ENCODE results near the gene SLC7A14. TPM values are rescaled to one million over a fixed set of nuclear protein-coding genes. Genes with fewer than 3 reads are reported as not detected.
A peak's percentile ranks its signal among the peaks of the same experiment; 100 is the strongest.

The SLC7A14 gene
- total and polyA plus RNA-seq, 10 of the 15 experiments (the other 5 are each of a cell fraction or from before 2014, with no cell fraction given), result not detected

DNA sequence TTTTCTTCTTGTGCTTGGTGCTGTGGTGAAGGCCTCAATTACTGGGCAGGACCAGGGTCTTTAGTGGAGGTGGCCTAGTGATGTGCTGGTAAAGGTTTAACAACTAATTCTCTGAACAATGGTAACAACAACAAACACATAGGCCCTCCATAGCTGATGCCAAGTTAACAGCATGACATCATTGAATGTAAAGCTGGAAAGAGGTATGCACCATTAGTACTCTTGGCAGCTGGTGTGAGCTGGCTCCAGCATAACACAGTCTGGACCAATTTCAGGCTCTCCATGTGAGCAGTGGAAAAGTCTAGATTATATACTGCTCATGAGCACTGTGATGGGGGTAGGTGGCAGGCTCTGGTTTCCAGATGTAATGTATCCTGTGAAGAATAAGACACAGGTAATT lies 61.8 kb downstream of the SLC7A14 start (continued):
- no peak for TF ChIP-seq MEF2B (IDR thresholded peaks at IDR 0.05; ENCODE audit: partially characterized antibody, poor library complexity, severe bottlenecking)

- Histone ChIP-seq H3K9me3 (replicated peaks; ENCODE audit: control insufficient read depth, insufficient read depth, low read length) (no peaks in the 10 kb centered on the region), H4K20me1 (ENCODE audit: control insufficient read depth, insufficient read depth) (no peaks in the 10 kb centered on the region), H3K79me2 (ENCODE audit: control insufficient read depth, insufficient read depth, low read length) (no peaks in the 10 kb centered on the region), H3K36me3 (ENCODE audit: control insufficient read depth in 2 of 2, insufficient read depth in 2 of 2, low read length in 1 of 2) (no peaks in the 10 kb centered on the region), H3K4me1 (ENCODE audit: control insufficient read depth, insufficient read depth, low read length) (no peaks in the 10 kb centered on the region), H2AFZ (ENCODE audit: control insufficient read depth, low read depth, low read length) (no peak overlapping the region), H3K9ac (ENCODE audit: control insufficient read depth, insufficient read depth, low read length) (no peak overlapping the region), H3K4me3 (no peak overlapping the region), H3K27ac (ENCODE audit: control insufficient read depth, insufficient read depth) (no peak overlapping the region), H3K4me2 (ENCODE audit: control insufficient read depth, insufficient read depth) (no peak overlapping the region), H3K27me3 (replicated peaks in 1 of 2; ENCODE audit: control insufficient read depth in 2 of 2, insufficient read depth in 2 of 2, low read length in 1 of 2) (no peaks in the 10 kb centered on the region; a peak in 1 of 4 replicates)
- no peak for DNase-seq (ENCODE audit: low read depth, low spot score)
- WGBS (ENCODE audit: insufficient coverage, insufficient replicate concordance, low lambda C conversion rate, missing lambda C conversion rate), result 20% methylated on average over 2 of the region's 2 CpGs
- in situ Hi-C loops (cut with MboI) (no loop called here), intact Hi-C loops (cut with micrococcal nuclease; ENCODE audit: unreplicated experiment) (no loop called here)
- ChIA-PET CTCF (no interaction called here), RAD21 (ENCODE audit: unreplicated experiment) (no interaction called here), SMC1A (ENCODE audit: uncharacterized antibody, unreplicated experiment) (no interaction called here), POLR2A (no interaction called here)
- TF ChIP-seq SPI1 (IDR thresholded peaks at IDR 0.05; ENCODE audit: borderline replicate concordance, insufficient read depth, low read depth, low read length) (peak; percentile 73; the same call in 1 of the 2 replicates), IKZF1 (conservative IDR thresholded peaks at IDR 0.05) (0 out of 2 replicates have a peak, but pooled peaks have one; percentile 26), RB1 (IDR thresholded peaks at IDR 0.05; ENCODE audit: borderline replicate concordance) (no peak), JUNB (IDR thresholded peaks at IDR 0.05) (peak; percentile 42), POU2F2 (IDR thresholded peaks at IDR 0.05; ENCODE audit: borderline replicate concordance, low read depth, low read length) (no peak), BACH1 (IDR thresholded peaks at IDR 0.05; ENCODE audit: borderline replicate concordance) (peak; percentile 79; the same call in 1 of the 2 replicates), IKZF2 (IDR thresholded peaks at IDR 0.05) (peak; percentile 28 to 48; a peak in 1 of 4 replicates)
- TF ChIP-seq, protein P1, sequence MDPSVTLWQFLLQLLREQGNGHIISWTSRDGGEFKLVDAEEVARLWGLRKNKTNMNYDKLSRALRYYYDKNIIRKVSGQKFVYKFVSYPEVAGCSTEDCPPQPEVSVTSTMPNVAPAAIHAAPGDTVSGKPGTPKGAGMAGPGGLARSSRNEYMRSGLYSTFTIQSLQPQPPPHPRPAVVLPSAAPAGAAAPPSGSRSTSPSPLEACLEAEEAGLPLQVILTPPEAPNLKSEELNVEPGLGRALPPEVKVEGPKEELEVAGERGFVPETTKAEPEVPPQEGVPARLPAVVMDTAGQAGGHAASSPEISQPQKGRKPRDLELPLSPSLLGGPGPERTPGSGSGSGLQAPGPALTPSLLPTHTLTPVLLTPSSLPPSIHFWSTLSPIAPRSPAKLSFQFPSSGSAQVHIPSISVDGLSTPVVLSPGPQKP (IDR thresholded peaks at IDR 0.05; ENCODE audit: low read depth, low read length), result no peak
- no TSS peak for BruUV-seq (replicated peaks)
- no peak for ATAC-seq
- FAIRE-seq, result no peak
Observed at GRCh38 chr3:170523248-170523647, 62.6 kb downstream of the SLC7A14 start.
